GM21786 (cell line): ENCODE measurements around the gene DMP1.
"Not testable (repeated sequence)": the region's sequence is repeated elsewhere in the genome, so short reads cannot be mapped to it uniquely, and the experiment has no call there.

ENCODE experiments used
- ATAC-seq: cut with Tn5 transposase; IDR thresholded peaks from one replicate; pipeline ENCODE4 v1.9.1; 2021; ENCODE audit not compliant: unreplicated experiment

DMP1 gene

GRCh38 chr4:87679449-87680169 lies 29.5 kb downstream of the DMP1 start:
- ATAC-seq = no peak

- no peak for ATAC-seq
These were observed 30.2 kb downstream of the DMP1 start for GRCh38 chr4:87680271-87680670.

GRCh38 chr4:87688316-87688715 lies 38.2 kb downstream of the DMP1 start:
- no peak for ATAC-seq

DNA sequence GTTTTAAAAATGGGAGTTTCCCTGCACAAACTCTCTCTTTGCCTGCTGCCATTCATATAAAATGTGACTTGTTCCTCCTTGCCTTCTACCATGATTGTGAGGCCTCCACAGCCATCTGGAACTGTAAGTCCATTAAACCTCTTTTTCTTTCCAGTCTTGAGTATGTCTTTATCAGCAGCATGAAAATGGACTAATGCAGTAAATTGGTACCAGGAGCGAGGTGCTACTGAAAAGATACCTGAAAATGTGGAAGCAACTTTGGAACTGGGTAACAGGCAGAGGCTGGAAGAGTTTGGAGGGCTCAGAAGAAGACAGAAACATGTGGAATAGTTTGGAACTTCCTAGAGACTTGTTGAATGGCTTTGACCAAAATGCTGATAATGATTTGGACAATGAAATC lies 40.9 kb downstream of the DMP1 start:
- ATAC-seq = not testable (repeated sequence)

DNA sequence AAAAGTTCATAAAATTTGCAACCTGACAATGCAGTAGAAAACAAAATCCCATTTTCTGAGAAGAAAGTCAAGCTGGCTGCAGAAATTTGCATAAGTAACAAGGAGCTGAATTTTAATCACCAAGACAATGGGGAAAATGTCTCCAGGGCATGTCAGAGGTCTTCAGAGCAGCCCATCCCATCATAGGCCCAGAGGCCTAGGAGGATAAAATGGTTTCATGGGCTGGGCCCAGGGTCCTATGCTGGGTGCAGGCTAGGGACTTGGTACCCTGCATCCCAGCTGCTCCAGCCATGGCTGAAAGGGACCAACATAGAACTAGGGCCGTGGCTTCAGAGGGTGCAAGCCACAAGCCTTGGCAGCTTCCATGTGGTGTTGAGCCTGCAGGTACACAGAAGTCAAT lies 42.0 kb downstream of the DMP1 start:
- ATAC-seq = not testable (repeated sequence)

DNA sequence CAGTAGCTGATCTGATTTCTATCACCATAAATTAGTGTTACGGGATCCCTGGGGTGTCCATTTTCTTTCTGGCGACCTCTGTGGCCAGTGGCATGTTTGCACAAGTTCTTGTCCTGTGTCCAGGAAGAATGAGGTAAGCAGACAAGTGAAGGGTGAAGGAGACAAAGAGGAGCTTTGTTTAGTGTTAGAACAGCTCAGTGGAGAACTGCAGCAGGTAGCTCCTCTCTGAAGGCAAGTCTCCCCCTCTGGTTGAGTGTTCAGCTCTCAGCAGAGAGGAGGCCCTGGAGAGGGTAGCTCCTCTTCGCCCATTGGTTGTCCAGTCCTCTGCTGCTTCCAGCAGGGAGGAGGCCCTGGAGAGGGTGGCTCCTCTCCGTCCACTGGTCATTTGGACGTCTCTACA lies 47.2 kb downstream of the DMP1 start:
- no peak for ATAC-seq

GRCh38 chr4:87697945-87698344 lies 47.9 kb downstream of the DMP1 start:
- no peak for ATAC-seq

- no peak for ATAC-seq
These were observed 48.3 kb downstream of the DMP1 start for GRCh38 chr4:87698394-87698793.

DNA sequence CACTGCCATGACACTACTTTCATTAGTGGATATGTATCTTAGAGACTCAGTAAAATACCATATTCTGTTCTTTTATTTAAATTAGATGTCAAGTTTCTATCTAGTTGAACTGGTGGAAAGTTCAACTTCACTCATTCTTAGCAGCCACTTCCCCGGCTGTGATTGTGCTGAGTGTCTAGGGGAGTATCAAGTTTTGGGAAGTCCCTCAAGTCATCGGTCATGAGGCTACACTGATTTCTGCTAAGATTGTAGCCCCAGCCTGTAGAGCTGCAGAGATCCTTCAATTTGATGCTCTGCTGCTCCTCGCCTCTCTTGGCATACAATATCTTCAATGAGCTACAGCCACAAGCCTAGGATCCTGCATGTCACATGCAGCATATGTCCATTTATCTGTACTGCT lies 53.9 kb downstream of the DMP1 start:
- ATAC-seq = no peak

GRCh38 chr4:87707279-87707918 lies 57.3 kb downstream of the DMP1 start:
- ATAC-seq = no peak
